Fibroblast of villous mesenchyme (primary cell): ENCODE results near the gene HLCS. TPM values are rescaled to one million over a fixed set of nuclear protein-coding genes. Genes with fewer than 3 reads are reported as not detected.
A peak's percentile ranks its signal among the peaks of the same experiment; 100 is the strongest.

Experiments used
- DNase-seq: peaks from one replicate; pipeline ENCODE4 v3.0.0-alpha.2; 2010; ENCODE audit warnings: low read depth
- H3K4me3 ChIP-seq: 2 replicates; pipeline ENCODE4 v1.5.1; 2011; ENCODE audit warnings: low read depth, mild to moderate bottlenecking, low read length
- CTCF ChIP-seq: IDR thresholded peaks from 2 replicates; pipeline ENCODE4 v1.5.1; 2012; ENCODE audit warnings: low read depth, mild to moderate bottlenecking, low read length; ENCODE audit not compliant: insufficient read depth
- total RNA-seq: library from RNA; depleted of rRNA; stranded (reverse); fragments of >200 nt; gene quantifications from 2 replicates; pipeline ENCODE4 v1.2.3, GENCODE V29; 2012

The HLCS gene
- total RNA-seq, 1 donor = 44.0 TPM

- no peak for TF ChIP-seq CTCF
- H3K4me3 ChIP-seq = no peak overlapping the region
- DNase-seq = no peak
These were observed 1.9 kb upstream of the HLCS start for GRCh38 chr21:36968414-36968813.

GRCh38 chr21:36966821-36967768 is 626 bp upstream of the HLCS start:
- H3K4me3 ChIP-seq = peak overlapping the region; percentile 62
- peak; percentile 23 for DNase-seq
- no peak for TF ChIP-seq CTCF

- TF ChIP-seq CTCF = no peak
- H3K4me3 ChIP-seq = peak overlapping the region; percentile 75
- no peak for DNase-seq
These were observed 776 bp downstream of the HLCS start for GRCh38 chr21:36965720-36966065.

- peak overlapping the region; percentile 75 for H3K4me3 ChIP-seq
- no peak for DNase-seq
- TF ChIP-seq CTCF = no peak
These were observed 1.4 kb downstream of the HLCS start for GRCh38 chr21:36964827-36965719.

- no peak for TF ChIP-seq CTCF
- no peak overlapping the region for H3K4me3 ChIP-seq
- no peak for DNase-seq
These were observed 2.1 kb downstream of the HLCS start for GRCh38 chr21:36964398-36964797.

- DNase-seq = no peak
- H3K4me3 ChIP-seq = no peak overlapping the region
- TF ChIP-seq CTCF = no peak
These were observed 4.2 kb downstream of the HLCS start for GRCh38 chr21:36962098-36962780.
